HG03439 (cell line): Measurements from ENCODE around the gene USP25.
A peak's percentile ranks its signal among the peaks of the same experiment; 100 is the strongest.
"Not testable (repeated sequence)": the region's sequence is repeated elsewhere in the genome, so short reads cannot be mapped to it uniquely, and the experiment has no call there.

ENCODE experiments used
- ATAC-seq: cut with Tn5 transposase; IDR thresholded peaks from one replicate; pipeline ENCODE4 v1.9.1; 2021; ENCODE audit warnings: mild to moderate bottlenecking, moderate library complexity; ENCODE audit not compliant: unreplicated experiment

Gene USP25

DNA sequence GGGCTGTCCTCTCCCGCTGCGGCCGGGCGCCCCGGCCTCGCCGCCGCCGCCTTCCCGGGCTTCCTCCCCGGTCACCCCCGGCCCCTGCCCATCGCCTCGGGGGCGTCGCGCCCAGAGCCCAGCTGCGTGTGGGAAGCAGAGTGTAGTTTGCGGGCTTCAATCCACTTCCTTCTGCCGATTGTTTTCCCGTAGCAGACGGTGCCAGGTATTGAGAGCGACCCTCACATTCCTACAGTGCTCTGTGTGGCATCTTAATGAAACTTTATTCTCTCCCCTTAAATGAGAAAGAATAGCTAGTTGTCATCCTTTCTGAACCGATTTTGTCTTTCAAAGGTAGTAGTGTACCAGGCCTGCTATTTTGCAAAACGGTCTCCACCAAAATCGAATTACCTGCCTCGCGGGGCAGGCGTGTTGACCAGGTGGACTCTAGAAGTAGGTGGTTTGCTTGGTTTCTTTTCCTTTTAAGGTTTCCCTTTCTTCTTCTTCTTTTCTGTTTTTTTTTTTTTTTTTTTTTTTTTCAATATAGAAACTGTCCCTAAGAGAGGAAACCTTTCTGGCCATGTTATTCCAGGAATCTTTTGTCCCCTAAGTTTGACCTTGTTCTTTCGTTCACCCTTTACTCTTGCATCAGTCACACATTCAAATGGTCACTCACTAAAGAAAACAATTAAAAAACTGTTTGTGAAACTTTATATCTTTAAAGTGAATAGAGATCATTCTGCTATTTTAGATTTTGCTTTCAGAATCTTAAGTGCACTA lies 881 bp downstream of the USP25 start:
- ATAC-seq: no peak

DNA sequence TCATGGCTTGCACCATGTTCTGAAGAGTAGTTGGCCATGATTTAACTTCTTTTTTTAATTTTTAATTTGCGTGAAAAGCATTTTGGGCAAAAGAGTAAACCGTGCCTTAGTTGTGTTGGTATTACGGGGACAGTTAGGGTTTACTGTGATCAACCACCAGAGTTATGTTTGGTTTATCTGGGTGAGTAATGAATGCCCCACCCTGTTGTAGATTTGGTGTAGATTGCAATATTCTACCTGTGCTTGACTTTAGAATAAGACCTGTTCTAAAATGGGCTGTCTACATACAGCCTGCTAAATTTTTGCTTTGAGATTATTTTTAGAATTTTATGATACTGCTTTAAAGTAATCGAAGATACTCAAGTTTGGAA lies 1.4 kb downstream of the USP25 start:
- no peak for ATAC-seq

DNA sequence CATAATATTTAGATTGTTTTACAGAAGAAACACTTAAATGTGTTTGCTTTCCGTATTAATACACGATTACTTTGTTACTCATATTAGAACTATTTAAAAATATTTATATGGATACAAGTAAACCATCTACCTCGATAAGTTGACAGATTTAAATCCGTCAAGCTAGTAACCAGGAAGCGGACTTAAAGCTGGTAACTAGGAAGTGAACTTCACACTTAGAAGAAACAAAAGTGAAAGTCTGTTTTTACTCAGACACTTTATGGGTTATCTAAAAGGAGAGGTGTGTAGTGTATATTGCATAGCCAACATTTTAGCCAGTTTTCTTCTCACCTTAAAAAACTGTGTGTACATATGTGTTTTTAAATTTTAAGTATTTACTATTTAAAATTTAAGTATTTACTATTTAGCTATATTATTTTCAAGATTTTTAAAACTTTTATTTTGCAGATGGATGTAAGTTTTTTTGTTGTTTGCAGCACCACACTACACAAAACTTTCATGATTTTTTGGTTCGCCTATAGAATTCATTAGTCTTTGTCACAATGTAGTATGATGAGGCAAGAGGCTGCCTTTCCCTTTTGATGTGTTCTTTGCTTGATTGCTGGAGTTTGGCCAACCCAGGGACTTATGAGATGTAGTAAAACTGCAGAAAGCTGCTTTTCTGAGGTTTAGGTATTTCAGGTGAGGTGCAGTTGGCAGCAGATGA lies 2.7 kb downstream of the USP25 start:
- ATAC-seq: peak; percentile 61

DNA sequence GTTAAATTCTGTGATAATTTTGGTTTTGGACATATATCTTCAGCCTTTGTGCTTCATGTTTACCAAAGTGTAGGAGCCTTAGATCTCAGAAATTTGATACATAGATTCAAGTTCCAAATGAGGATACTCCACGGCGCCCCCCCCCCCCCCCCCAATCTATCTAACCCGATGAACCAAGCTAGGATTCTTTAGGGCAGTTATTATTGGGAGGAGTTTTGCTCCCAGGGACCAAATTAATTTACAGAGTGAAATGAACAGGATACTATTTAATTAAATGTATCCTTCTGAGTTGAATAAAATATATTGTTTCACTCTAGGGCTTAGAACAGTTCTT lies 3.2 kb downstream of the USP25 start:
- ATAC-seq: no peak

DNA sequence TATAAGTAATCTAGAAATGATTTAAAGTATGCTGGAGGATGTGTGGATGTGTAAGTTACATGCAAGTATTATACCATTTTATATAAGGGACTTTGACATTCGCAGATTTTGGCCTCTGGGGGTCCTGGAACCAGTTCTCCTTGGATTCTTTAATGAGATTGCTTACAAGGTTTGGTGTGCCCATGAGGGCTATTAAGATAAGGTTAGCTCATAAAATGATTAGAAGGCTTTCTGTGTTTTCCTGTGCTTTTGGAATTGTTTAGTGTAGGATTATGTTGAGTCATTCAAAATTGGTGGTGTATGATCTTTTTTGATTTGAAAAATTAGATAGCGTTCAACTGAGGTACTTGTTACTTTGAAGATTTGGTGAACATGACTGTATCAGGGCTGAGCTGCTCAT lies 5.6 kb downstream of the USP25 start:
- ATAC-seq: no peak

DNA sequence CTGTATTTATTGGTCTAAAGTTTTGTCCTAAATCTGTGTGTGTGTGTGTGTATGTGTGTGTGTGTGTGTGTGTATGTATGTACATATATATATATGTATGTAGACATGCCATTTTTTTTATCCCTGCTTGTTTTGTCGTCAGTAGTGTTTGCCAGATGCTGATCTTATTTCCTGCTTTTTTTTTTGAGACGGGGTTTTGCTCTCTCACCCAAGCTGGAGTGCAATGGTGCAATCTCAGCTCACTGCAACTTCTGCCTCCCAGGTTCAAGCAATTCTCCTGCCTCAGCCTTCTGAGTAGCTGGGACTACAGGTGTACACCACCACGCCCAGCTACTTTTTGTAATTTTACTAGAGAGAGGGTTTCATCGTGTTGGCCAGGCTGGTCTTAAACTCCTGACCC lies 6.1 kb downstream of the USP25 start:
- ATAC-seq: not testable (repeated sequence)

DNA sequence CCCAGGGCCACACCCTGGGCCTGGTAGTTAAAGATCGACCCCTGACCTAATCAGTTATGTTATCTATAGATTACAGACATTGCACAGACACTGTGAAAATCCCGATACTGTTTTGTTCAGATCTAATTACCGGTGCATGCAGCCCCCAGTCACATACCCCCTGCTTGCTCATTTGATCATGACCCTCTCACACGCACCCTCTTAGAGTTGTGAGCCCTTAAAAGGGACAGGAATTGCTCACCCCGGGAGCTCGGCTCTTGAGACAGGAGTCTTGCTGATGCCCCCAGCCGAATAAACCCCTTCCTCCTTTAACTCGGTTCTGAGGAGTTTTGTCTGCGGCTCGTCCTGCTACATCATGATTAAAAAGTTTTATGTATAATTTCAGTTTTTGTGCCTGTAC lies 9.0 kb downstream of the USP25 start:
- not testable (repeated sequence) for ATAC-seq

DNA sequence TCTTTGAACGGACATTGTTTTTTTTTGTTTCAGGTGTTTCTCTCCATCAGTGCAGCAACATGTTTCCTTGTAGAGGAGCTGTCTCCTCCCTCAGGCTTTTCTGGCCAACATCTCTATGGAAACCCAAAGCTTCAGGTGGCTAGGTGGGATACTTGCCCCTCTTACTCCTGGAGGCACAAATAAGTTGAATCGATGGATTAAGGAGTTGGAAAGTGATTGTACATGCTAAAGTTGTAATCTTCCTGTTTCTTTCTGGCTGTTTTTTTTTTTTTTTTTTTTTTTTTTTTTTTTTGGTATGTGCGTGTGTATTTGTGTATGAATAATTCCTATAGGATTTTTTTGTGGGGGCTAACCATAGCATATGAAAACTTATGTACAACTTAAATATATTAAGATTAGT lies 10.6 kb downstream of the USP25 start:
- no peak for ATAC-seq

DNA sequence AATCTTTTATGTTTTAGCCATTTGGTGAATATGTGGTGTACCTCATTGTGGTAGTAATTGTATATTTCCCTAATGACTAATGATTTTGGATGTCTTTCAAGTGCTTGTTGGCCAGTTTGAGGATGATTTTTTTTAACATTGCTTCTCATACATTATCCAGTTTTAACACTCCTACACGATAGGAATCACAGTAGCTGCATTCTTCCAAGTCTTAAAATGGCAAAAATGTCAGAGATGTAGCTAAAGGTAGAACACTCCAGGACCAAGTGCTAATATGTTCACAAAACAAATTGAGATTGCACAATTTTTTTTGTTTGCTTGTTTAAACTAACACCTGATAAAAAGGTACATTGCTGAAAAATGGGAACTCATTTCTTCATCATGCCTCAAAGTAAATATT lies 11.7 kb downstream of the USP25 start:
- no peak for ATAC-seq

DNA sequence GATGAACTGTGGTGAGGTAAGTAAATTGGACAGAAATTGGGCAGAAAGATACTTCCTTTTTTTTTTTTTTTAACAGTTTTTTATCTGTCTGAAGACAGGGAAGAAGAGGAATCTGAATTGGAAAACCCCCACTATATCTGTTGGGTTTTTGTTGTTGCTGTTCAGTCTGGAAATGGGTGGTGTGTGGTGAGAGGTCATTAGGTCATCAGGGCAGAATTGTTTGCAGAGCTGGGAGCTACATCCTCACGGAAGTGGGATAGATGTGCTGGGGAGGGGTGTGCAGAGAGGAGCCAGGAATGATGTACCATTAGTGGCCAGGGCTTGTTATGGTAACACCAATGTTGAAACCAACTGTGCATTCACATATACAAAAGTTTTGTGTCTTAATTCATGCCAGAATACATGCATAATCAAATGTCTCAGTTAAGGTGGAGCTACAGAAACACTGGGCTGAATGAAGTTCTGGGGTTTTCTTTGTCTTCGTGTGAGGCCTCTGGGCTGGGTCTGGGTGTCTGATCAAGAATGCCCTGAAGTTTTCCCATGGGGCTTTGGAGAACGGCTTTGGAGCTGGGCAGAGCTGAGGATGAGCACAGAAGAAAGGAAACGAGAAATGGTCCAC lies 12.4 kb downstream of the USP25 start:
- ATAC-seq: no peak

DNA sequence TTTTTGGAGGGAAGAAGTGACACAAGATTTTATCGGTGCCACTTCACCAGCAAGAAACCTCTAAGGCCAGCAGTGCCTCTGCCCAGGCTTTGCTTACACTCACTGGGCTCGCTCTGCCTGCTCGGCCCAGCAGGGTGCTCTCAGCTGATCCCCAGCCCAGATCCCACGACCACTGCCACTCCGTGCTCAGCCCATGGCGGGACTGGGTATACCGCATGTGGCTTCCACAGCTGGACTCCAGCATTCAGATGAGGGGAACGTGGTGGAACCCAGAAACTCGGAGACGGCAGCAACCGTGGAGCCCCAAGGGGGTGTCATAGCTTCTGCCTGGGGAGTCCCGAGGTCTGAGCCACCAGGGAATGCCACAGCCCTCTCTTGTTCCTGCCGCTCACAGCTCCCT lies 12.9 kb downstream of the USP25 start:
- ATAC-seq: no peak

DNA sequence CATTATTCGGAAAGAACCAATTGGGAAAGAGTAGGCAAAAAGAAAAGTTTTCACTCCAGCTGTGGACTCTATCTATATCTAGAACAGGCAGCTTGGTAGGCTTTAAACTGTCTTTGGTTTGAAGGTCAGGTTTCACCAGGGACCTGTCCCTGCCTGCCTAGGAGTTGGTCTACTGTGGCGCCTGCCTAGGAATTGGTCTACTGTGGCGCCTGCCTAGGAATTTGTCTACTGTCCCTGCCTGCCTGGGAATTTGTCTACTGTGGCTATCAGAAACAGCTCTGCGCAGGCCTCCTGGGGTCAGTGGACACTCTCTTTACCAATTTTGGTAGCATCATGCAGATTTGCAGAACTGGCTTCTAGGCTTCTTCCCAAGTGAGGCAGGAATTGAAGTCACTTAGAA lies 13.8 kb downstream of the USP25 start:
- no peak for ATAC-seq

DNA sequence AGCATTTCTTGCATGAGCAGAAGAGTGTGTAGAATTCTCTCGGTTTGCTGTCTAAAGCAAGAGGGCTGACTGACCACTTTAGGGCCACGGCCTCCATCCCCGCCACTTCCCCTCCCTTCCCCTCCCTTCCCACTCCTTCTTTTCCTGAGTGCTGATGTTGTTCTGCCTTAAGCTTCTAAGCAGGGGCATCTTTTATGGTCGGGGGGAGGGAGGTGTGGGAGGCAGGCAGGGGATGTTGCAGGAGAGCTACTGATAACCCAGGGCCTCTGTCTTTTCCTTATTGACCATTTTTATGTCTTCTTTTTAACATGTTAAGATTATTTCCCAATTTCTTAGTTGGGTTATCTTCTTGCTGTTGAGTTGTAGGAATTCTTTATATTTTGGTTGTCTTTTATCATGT lies 15.1 kb downstream of the USP25 start:
- no peak for ATAC-seq

DNA sequence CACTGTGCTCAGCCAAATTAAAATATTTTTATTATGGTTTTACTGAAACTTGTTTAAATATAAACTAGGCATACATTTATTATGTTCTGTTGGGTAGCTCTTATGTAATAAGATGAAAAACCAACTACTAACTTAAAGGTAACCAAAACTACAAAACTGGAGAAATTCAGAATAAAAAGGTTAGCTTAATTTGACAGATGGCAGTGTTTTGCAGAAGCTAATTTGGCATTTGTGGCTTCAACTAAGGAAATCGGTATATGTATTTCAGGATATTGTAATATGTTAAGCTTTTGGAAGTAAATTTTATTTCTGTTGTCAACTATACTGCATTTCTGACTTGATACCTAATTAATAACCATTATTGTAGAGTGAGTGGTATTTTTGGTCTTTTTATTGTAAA lies 18.8 kb downstream of the USP25 start:
- no peak for ATAC-seq

DNA sequence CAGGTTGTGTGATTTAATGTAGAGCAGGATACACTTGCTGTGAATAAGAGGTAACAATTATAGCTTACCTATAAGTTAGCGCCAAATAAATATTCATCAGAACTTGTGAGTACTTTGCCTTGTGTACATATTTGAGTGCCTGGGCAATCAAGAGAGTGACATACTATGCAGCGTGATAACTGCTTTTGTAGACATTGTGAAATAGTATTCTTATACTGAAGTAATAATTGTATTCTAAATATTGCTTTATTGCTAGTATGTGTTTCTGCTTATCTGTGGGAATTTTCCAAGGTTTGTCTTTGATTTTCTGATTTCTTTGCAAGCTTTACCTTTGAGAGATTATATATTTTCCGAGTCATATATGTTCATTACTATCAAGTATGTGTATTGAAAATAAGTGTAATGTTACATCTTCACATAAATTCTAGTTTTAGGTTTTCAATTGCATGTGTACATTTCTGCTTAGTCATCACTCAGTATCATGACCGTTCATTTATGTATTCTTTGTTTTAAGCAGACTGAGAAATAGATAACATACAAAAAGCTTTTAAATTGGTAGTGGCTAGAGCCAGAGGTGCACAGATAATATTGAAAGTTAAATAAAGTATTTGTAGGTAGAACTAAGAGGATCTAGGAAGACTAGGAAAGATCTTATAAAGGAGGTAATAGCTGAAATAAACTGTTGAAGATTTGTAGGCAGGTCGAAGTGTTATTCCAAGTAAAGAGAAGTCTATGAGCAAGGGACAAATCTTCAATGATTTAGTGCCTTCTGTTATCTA lies 19.5 kb downstream of the USP25 start:
- ATAC-seq: no peak

DNA sequence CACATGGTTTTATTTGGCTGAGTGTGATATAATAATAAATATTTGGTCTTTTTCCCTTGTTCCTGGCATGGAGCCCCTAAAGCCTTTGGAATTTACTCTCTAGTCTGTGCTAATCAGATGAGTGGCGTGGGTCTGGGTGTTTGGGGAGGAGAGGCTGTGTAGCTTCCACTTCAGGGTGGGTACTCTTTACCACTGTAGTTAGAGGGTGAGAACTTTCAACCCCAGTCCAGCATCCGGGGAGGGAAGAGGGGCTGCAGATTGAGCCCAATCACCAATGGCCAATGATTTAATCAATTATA lies 20.0 kb downstream of the USP25 start:
- ATAC-seq: no peak

DNA sequence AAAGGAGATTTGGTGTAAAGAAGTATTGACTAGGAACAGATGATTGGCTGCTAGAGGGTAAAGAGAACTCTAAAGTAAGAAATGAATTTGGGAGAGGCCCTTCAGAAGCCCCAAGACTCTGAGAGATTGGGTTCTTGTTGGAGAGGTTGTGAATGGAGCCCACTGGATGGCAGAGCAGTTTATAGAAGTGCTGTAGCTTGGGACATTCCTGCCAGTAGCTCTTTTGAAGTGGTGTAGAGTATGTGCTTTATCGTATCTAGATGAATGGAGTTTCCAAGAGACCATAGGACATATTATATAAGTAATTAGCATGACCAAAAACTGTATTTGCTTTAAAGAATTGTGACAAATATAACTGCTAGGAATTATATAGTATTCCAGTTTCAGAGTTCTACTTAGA lies 21.3 kb downstream of the USP25 start:
- ATAC-seq: no peak

DNA sequence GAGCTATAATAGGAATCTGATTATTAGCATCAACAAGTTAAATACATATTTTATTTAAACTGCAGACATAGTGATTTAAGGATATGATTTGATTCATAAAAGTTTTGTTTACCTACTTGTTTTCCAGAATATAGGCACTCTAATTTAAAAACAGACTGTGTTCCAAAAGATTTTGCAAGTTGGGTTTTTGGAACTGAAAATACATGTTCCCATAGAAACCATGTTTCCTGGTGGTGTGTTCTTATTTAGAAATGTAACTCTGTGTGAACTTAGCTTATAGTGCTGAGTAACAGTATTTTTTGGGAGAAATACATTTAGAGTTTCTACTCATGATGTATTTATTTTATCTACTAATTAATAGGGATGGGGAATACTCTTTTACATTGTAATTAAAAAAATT lies 21.8 kb downstream of the USP25 start:
- no peak for ATAC-seq

DNA sequence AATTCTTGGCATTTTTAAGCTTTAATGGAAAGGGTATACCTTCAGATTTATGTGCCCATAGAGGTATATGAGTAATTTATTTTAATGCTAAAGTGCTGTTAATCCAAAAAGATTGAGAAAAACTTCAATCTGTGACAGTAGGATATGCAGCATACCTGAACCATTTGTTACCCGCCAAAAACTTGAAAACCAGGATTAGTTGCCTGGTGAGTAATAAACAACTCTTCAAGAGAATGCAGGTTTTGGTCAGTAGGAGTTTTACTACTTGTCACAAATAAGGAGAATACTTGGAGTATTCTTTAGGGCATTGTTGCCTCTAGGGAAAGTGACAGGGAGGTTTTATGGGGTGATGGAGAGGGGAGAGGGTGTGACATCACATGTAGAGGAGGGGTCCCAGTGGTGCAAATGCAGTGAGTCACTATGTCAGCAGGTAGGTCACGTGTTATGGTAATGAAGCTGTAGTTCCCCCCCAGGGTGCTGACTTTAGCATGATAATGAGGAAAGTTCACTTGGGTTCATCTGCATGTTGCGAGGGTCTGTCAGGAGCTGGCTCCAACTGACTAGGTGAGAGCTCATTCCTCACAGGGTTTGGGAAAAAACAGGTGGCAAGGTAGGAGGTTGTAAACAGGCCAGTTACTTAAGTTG lies 23.1 kb downstream of the USP25 start:
- ATAC-seq: no peak

DNA sequence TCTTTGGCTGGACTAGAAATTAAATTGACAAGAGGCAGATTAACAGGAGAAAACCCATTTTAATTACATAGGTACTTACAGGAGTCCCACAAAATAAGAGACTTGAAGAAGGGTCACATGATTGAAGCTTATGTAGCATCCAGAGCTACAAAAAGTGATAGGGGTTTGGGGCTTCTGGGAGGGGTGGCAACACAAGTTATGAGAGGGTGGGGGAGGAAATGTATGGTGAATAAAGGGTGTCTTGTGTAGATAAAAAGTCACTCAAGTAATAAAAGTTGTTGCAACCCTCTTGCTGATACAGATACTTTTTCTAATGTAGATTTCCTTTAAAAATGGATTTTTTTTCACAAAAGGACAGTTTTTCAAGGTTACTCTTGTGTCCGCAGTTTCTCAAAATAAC lies 24.0 kb downstream of the USP25 start:
- ATAC-seq: no peak

DNA sequence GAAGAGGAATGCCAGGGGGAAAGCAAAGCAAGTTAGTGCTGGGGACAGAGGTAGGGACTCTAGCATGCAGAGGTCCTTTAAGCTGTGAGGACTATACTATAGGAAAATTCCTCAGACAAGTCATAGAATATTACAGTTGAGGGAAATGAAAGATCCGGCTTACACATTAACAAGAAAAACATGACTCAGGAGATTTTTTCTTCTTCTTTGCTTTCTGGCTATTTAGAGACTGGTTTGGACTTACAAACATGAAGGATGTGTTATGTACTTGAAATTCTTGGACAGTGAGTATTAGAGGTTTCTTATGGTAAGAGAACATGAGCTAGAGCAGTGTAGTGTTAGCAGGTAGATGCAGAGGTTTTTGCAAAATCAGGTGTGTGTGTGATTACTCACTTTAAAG lies 24.9 kb downstream of the USP25 start:
- ATAC-seq: no peak
